ENCODE data around the gene CRIM1.

GRCh38 chr2:36399050-36399449, 43.5 kb downstream of the CRIM1 start:
- TF ChIP-seq SUZ12 (IDR thresholded peaks at IDR 0.05; ENCODE audit: extremely low read depth, insufficient read depth, insufficient read length), result no peak
- TF ChIP-seq YY1 (IDR thresholded peaks at IDR 0.05; ENCODE audit: insufficient read depth, insufficient read length), result no peak
